Stimulated activated CD8-positive, alpha-beta memory T cell treated with anti-CD3 and anti-CD28 coated beads, Interleukin-12 subunit alpha, Interleukin-12 subunit beta, amount 100 ng/mL, for 24 hours (primary cell): ENCODE data around the gene BCAN.

Source experiments
- DNase-seq: peaks from one replicate; pipeline ENCODE4 v3.0.0-alpha.2; 2020; ENCODE audit errors: extremely low read depth

BCAN gene

DNA sequence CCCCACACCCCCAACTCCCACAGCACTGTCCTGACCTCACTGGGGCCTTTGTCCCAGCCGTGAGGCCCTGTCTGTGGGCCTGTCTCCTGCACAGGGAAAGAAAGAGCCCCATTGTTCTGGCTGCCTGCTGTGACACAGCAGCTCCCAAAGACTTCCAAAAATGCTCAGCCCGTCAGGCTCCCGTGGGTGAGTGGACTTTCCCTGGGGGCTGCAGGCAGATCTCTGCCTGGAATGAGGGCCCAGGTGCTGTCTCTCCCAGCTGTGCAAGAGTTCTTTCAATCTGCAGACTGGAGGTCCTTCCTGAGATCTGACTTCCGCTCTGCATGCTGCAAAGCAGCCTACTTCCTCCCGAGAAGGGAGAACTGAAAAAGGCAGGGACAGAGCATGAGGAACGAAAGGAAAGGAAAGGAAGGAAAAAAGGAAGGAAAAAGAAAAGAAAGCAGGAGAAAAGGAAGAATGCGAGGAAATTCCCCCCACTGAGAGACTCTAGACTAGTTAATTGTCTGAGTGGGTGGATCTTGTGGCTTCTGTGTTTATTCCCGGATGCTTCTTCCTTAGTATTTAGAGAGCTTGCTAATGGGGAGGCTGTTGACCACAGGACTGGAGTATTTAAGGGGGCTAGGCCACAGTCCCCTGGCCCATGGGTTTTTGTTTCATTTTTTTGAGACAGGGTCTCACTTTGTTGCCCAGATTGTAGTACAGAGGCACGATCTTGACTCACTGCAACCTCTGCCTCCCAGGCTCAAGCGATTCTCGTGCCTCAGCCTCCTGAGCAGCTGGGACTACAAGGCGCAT lies 20.3 kb downstream of the BCAN start:
- no peak for DNase-seq

DNA sequence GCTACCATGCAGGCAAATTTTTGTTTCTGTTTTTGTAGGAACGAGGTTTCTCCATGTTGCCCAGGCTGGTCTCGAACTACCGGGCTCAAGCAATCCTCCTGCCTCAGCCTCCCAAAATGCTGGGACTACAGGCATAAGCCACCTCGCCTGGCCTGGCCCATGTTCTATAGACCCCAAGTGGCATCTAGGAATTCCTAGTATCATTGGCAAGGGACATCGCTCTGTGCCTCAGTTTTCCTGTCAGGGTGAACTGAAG lies 20.8 kb downstream of the BCAN start:
- DNase-seq = no peak

DNA sequence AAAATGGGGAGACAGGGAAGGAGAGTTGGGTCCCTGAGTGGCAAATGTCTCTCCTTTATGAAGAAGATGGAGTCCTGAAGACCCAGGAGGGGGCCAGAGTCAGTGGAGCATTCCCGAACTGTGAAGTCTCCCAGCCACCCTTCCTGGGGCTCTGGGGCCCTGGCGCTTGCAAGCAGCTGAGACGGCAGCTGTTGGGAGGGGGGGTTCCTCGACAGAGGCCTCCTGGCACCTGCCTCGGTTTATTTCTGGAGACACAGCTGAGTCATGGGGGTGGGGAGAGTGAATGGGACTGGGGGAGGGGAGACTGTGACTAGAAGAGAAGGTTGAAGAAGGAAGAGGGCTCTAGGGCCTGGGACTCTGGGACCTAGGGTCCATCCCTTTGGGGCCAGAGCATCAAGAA lies 21.3 kb downstream of the BCAN start:
- DNase-seq = no peak

DNA sequence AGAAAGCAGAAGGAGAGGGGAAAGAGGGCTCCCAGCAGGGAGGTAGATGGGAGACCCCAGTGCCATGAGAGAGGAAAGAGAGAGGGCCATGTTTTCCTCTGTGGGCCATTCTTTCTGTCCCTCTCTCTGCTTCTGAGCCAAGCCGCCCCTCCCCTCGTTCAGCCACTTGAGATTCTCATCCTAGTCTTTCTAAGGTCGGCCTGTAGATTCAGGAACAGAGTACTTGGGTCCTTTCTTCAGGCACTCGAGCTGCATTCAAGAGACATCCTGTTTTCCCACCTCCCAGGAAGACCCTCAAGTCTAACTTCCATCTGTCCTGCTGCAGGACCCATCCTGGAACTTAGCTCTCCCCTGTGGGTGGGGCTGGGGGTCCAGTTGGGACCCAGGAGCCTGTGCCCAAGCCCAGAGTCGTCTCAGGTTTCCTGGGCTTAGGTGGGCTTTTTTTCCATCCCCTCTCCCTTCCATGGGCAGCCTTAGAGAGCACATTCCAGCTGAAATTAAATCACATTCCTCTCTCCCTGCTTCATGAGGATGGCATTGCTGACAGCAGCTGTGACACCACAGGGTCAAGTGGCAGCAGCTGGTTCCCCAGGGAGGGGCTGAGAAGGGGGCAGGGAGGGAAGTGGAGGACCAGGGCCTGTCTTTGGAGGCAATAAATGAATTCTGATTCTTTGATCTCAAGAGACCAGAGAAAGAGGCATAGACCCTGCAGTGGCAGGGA lies 22.3 kb downstream of the BCAN start:
- DNase-seq = no peak

DNA sequence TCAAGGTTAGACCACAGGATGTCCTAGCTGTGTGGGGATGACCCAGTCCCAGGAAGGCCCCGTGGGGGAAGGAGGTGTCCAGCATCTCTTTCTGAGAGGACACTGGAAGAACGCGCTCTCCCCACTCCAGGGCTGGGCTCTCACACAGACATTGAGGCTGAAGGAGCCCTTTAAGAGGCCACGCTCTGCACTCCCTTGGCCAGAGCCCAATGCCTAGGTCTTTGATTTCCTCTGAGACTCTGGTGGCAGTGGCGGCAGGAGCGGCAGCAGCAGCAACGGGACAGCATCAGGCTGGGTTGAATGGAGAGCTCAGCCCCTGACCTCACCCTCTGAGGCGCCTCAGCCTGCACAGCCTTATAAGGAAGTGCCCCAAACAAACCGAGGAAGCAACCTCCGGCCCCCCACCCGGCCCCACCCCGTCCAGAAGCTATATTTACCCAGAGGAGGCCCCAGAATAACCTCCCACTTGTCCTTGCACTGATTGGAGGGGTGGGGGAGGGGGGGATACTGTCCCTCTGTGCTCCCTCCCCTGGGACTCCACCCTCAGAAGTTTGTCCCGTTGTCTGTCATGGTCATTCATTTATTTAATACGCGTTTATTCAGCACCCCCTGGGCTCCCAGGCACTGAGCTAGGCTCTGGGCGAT lies 23.0 kb downstream of the BCAN start:
- no peak for DNase-seq

DNA sequence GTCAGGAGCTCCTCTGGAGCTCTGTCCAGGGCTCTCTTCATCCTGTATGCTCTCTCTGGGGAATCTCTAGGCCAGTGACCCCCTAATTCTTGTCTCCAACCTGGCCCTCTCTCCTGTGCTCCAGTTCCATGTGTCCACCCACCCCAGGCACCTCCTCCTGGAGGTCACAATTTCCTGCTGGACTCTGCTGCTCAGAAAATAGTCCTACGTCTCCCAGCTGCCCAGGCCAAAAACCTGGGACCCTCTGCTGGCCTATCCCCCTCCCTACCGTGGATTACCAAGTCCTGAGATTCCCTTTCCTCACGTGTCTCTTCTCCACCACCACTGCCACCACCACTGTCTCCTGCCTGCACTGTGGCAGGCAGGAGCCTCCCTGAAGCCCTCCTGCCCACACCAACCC lies 23.6 kb downstream of the BCAN start:
- no peak for DNase-seq

DNA sequence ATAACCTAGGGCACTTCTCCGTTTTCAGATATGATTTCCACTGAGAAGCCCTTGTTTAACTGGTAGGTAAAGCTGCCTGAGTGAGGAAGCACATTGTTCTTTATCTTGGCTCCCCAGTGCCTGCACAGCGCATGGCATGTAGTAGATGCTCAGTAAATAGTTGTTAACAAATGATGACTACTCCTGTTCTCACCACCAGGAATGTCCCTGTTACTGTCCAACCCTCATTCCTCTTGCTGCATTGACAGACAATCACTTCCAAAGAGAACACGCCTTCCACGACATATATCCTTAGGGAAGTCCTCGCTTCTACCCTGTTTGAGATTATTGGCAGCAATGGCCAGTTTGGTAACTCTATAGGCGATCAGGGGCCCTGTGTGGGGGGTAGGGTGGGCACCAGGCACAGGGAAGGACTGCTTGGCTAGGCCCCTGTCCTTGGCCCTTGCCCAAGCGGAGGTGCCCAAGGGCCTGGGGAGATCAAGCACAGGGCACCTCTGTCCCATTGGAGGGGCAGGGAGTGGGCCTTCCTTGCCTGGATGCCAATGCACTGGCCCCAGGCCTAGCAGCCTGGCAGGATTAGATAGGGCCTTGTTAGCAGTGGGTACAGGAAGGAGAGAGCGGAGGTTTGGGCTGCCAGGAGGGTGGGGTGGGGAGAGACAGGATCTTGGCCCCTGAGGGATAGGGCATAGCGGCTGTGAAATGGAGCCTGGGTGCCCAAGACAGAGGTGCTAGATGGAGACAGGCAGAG lies 25.1 kb downstream of the BCAN start:
- DNase-seq = no peak

DNA sequence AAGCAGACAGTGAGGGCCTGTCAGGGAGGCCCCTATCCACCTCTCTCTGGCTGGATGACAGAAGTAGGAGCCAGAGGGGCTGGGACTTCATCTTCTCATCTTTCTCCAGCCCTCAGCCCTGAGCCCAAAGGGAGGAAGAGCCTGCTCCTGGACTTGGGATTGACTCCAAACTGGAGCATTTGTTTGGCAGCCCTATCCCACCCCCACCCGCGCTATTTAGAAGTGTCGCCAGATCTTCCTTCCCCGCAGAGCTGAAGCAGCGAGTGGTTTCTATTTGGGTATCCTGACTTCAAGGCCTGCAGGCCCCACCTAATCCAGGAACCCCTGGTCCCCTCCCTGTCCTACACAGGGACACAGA lies 25.7 kb downstream of the BCAN start:
- DNase-seq = no peak

DNA sequence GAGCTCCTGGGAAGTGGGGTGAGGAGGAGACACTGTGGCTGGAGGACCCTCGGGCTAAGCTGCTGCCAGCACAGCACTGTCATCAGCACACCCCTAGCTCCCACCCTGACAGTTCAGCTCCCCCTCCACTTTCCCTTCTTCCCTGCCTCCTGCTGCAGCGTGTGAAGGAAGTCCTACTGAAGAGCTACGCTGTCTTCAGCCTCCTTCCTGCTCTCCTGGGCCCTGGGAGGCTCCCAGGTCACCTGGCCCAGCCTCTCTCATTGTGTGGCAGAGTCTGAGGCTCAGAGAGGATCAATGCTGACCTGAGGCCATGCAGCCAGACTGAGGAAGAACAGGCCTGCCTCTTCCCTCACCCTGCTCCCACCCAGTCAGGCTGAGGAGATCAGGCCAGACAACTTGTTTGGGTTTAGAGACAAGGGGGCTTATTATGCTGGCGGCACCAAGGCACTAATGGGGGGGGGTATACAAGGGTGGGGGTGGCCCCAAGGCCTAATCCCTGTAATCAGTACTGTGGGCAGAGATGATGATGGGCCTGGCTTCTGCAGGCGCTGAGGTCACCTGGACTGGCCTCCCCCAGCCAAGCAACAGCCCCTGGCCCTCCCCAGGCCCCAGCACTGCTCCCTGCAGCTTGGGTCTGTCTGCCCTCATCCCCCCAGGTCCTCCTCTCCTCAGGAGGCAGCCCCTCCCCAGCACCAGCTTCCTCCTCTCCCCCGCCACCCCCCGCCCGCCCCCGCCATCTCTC lies 26.2 kb downstream of the BCAN start:
- no peak for DNase-seq

DNA sequence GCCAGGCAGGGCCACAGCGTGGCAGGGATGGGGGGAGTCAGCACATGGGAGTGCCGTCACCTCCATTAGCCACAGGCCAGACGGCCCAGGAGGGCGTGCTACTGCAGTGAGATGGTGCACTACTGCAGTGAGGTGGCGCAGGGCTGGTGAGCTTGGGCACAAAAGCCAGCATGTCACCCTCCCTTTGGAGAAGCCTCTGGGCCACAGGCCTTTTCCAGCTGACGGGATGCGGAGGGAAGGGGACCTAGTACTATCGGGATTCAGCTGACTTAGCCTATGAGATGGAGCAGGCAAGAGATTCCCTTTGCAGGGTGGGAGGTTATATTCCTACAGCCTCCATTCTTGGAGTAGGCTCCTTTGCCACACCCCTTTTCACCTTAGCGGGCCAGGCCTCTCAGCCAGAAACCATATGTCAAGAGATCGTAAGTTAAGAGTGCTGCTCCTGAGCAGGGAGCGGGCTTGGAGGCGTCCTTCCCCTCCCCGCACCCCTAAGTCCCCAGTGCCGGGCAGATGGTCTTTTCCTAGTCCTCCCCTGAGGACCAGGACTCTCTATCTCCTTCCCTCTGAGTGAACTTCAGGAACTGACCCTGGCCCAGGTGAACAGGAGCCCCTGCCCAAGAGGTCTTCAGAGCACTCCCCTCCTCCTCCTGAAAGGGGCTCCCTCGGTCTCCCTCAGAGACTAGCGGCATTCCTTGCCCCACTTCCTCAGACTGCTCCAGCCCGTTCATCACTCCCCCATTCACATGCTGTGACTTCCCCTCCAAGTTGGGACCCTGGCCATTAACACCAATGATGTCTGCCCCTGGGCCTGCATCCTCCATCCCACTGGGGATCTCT lies 27.1 kb downstream of the BCAN start:
- no peak for DNase-seq

DNA sequence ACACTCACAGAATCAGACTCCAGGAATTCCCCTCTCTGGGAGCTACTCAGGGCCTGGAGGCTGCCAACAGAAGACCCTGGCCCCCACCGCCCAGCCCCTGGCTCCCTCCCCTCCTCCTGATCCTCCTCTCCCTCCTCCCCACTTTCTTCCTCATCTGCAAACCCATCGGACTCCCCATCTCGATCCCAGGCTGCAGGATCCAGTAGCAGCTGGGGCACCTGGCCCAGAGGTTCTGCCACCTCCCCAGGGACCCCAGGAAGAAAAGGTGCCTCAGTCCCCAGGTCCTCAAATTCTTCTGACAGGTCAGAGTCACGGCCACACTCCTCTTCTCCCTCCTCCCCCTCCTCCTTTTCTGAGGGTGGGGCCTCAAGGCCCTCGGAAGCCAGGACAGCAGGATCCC lies 27.9 kb downstream of the BCAN start:
- no peak for DNase-seq

DNA sequence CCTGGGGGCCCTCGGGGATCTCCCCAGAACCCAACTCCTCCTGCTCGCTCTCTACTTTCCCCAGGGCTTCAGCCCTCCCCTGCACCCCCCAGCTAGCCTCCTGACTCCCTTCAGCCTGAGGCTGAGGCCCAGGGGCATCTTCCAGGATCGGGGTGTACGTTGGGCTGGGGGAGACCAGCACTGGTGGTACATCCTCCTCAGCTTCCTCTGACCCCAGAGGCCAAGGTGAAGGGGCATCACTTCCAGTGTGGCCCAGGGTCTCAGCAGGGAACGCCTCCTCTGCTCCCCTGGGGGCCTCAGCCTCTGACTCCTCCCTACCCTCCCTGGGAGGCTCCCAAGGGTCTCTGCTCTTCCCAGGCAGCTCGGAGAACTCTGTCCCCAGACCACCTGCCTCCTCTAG lies 28.4 kb downstream of the BCAN start:
- no peak for DNase-seq

DNA sequence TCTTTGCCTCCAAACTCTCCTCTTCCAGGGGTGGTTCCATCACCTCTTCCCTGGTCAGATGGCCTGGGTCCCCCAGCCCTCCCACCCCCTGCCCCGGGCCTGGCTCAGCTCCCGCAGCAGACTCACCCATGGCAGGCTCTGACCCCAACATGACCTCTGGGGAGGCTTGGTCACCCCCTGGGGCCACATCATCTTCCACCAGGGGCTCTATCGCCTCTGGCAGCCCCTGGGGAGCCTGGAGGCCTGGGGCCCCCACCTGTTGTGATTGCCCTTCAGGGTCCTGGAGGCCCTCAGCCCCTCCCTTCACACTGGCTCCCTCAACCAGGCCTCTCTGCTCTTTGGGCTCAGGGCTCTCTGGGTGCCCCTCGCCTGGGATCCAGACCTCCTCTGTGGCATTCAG lies 28.9 kb downstream of the BCAN start:
- no peak for DNase-seq

DNA sequence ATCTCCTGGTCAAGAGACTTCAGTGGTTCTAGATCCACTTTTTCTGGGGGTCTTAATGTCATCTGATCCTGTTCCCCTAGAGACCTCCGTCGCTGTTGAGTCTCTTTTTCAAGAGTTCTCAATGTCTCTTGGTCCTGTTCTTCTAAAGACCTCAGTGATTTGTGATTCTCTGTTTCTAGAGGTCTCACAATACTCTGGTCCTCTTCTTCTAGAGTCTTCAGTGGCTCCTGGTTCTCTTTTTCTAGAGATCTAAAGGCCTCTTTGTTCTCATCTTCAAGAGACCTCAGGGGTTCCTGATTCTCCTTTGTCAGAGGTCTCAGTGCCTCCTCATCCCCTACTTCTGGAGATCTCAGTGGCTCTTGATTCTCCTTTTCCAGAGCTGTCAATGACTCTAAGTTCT lies 29.9 kb downstream of the BCAN start:
- DNase-seq = no peak

DNA sequence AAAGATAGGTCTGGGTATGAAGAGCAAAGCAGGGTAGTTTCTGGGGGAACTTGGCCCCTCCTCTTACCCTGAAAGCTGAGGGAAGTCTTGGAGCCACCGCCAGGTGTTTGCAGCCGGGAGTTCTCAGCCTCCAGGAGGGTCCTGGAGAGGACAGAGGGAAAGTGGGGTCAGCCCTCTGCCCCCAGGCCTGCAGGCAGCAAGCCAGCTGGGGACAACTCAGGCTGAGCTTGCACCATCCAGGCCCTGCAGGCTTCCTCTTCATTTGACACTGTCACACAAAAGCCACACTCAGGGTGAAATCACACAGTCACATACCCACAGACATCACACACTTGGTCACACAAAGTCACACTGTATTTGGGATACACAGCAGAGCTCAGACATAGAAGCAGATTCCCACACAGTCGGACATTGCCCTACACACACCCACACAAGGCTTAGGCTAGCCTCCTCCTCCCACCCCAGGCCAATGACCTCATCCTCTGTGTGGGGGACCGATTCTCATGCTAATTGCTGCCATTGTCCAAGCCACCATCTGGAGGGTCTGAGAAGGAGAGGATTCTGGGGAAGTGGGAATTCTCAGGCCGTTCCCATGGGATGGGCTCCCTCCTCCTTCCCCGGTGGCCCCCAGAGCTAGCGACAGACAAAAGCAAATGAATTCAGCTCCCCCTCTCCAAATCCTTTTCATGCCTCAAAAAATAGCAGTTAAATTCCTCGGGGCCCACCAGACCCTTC lies 31.6 kb downstream of the BCAN start:
- DNase-seq = no peak

DNA sequence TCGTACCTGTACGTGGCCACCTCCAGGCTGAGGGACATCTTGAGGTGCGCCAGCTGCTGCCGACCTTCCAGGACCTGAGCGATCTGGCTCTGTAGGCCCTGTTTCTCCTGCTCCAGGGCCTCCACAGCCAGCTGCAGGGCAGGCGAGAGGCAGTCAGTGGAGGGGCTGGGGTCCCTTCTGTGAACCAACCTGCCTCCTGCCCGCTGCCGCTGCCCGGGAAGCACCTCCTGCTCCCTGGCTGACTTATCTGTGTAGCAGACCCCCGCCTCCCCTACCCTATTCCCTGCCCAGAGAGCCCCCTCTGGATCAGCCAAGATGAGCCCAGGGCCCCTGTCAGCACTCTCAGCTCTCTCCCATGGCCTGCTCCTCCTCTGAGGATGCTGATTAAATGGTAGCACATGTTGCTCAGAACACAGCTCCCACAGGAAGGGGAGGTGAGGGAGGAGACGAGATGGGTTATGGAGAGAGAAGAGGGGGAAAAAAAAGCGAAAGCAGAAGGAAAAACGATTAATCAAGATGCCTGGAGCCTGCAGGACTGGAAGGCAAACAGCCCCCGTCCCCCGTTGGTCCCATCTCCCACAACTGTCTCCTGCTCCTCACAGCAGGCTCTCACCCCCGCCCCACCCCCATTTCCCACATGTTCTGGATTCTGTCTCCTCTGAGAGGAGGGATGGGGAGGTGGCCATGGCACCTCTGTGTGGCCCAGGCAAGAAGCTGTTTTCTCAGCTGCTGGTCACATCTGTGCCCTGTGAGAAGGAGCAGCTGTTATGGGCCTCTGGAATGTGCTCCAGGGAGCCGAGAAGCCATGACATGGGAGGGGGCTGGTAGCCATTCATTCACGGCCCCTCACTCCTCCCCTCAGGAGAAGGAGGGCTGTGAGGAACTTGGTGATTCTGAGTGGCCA lies 33.5 kb downstream of the BCAN start:
- no peak for DNase-seq

DNA sequence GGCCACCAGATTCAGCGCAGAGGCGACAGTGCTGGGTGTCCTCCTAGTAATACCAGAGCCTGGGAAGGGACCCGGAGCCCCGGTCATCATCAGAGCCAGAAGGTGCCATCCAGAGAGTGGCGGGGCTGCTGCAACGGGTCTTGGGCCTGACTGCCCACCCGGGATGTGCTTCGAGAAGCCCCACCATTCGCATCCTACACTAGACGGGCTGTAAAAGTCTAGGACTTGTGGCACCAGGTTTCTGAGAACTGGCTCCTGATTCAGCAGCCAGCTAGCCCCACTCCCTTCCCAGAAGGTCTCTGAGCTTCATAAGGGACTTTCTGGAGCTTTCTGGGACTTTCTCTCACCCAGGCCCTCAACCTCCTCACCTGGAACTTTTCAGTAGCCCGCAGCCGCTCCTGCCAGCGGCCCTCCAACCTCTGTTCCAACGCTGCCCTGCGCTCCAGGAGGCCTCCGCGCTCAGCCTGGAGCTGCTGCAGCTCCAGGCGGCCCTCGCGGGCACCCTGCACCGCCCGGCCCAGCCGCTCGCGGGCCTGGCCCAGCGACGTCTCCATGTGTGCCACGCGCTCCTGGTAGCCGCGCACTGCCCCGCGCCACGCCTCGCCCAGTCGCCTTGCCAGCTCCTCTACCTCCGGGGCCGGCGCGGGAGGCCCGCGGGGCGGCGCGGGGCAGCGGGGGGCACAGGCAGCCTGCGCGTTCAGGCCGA lies 34.4 kb downstream of the BCAN start:
- DNase-seq = no peak

DNA sequence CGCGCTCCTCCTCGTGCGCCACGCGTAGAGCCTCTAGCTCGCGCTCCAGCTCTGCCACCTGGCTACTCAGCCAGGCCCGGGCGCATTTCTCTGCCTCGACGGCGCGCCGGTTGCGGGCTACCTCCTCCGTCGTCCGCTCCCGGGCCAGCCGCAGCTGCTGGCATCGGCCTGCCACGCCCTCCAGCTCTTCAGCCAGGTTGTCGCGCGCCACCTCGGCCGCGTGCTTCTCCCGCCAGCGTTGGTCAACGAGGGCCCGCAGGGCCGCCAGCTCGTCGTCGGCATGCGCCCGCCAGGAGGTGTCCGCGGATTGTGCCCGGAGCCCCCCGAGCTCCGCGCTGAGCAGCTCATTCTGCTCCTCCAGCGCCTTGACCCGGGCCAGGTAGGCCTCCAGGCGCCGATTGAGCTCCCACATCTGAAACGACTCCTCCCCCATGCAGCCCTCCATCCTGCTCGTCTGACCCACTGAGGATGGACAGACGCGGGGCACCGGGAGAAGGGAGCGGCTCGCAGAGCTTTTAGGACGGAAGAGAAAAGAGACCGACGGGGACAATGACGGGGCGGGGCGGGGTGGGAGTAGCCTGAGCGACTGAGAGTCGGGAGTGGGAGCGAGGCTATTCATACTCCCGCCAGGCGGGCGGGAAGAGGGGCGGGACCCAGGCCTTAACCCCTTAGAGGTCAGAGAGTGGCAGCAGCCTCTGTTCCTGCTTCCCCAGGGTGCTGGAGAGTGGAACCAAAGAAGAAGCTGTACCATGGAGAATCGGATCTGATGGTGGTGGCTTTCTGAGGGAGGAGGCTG lies 35.1 kb downstream of the BCAN start, which contains the start of gene NES:
NES (minus strand) TSS at position 588 of the 796 bp plus-strand sequence; CDS start at position 445, 143 bp downstream.
- no peak for DNase-seq
